NB4 (cell line): Measurements from ENCODE around the gene NDST1.

ENCODE experiments used
- POLR2A ChIP-seq: IDR thresholded peaks from 2 replicates; pipeline ENCODE4 v1.6.1; 2011; ENCODE audit warnings: mild to moderate bottlenecking; ENCODE audit not compliant: insufficient read length; ENCODE audit errors: extremely low read depth
- TF ChIP-seq, protein P1 (sequence below): IDR thresholded peaks from one replicate; pipeline ENCODE4 v1.5.1; 2012; ENCODE audit warnings: low read depth, low read length

DNA sequence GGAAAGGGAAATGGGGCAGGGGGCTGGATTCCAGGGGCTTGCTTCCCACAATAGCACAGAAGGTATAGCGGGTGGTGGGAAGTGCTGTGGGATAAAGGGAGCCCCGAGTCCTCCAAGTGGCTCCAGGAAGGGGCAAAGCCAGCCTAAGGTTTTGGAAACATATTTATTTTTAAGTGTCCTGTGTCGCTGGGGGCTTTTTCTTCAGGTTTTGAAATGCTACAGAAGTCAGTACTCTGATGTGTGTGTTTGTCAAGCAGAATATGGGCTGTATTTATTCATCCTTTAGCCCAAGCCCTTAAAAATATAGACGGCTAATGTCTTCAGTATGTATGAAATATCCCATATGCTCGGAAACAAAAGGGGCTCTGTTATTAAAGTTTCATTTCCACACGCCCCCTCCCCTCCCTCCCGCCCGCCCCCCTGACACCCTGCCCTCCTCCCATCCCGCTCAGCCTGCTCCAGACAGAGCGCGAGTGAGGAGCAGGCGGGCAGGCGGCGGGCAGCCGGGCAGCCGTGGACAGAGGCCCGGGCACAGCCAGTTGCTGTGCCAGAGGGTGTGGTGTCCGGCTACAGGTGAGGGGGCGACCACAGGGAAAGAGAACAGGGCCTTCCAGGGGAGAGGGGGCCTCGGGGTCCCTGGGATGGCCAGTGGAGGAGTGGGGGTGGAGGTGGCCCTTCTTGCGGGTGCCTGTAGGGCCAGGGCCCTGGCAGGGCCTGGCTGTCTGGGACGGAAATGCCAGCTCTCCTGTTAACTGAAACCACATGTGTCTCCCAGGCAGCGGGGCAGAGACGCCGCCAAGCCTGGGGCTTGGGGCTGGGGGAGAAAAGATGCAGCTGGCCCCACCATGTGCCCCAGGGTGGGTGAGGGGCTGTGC is 92.9 kb downstream of the NDST1 start:
- no peak for TF ChIP-seq POLR2A
- TF ChIP-seq, protein P1, sequence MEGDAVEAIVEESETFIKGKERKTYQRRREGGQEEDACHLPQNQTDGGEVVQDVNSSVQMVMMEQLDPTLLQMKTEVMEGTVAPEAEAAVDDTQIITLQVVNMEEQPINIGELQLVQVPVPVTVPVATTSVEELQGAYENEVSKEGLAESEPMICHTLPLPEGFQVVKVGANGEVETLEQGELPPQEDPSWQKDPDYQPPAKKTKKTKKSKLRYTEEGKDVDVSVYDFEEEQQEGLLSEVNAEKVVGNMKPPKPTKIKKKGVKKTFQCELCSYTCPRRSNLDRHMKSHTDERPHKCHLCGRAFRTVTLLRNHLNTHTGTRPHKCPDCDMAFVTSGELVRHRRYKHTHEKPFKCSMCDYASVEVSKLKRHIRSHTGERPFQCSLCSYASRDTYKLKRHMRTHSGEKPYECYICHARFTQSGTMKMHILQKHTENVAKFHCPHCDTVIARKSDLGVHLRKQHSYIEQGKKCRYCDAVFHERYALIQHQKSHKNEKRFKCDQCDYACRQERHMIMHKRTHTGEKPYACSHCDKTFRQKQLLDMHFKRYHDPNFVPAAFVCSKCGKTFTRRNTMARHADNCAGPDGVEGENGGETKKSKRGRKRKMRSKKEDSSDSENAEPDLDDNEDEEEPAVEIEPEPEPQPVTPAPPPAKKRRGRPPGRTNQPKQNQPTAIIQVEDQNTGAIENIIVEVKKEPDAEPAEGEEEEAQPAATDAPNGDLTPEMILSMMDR, result no peak
